HG02852 (cell line): ENCODE measurements around the gene MKLN1.
"Not testable (repeated sequence)": the region's sequence is repeated elsewhere in the genome, so short reads cannot be mapped to it uniquely, and the experiment has no call there.

Experiments used
- ATAC-seq: cut with Tn5 transposase; IDR thresholded peaks from one replicate; pipeline ENCODE4 v1.9.1; 2021; ENCODE audit warnings: mild to moderate bottlenecking, moderate library complexity; ENCODE audit not compliant: unreplicated experiment

Gene MKLN1

GRCh38 chr7:131455546-131455945 lies 127.9 kb downstream of the MKLN1 start:
- no peak for ATAC-seq

- ATAC-seq = no peak
Observed at GRCh38 chr7:131456338-131456737, 128.7 kb downstream of the MKLN1 start.

GRCh38 chr7:131459256-131459655 lies 131.6 kb downstream of the MKLN1 start:
- no peak for ATAC-seq

- no peak for ATAC-seq
Observed at GRCh38 chr7:131462059-131462458, 134.4 kb downstream of the MKLN1 start.

GRCh38 chr7:131462715-131463114 lies 135.0 kb downstream of the MKLN1 start:
- ATAC-seq = not testable (repeated sequence)

- ATAC-seq = no peak
Observed at GRCh38 chr7:131466735-131467365, 139.2 kb downstream of the MKLN1 start.

- ATAC-seq = no peak
Observed at GRCh38 chr7:131467788-131468187, 140.1 kb downstream of the MKLN1 start.

GRCh38 chr7:131471250-131472004 lies 143.8 kb downstream of the MKLN1 start:
- ATAC-seq = no peak

GRCh38 chr7:131476740-131477139 lies 149.1 kb downstream of the MKLN1 start:
- no peak for ATAC-seq

- ATAC-seq = no peak
Observed at GRCh38 chr7:131480384-131481315, 153.0 kb downstream of the MKLN1 start.

GRCh38 chr7:131482800-131483199 lies 155.1 kb downstream of the MKLN1 start:
- no peak for ATAC-seq

- ATAC-seq = no peak
Observed at GRCh38 chr7:131483586-131483985, 155.9 kb downstream of the MKLN1 start.

- no peak for ATAC-seq
Observed at GRCh38 chr7:131486346-131486745, 158.7 kb downstream of the MKLN1 start.

GRCh38 chr7:131487217-131487616 lies 159.5 kb downstream of the MKLN1 start:
- no peak for ATAC-seq

GRCh38 chr7:131488361-131488760 lies 160.7 kb downstream of the MKLN1 start:
- no peak for ATAC-seq

- ATAC-seq = no peak
Observed at GRCh38 chr7:131489196-131489595, 161.5 kb downstream of the MKLN1 start.

GRCh38 chr7:131489881-131490280 lies 162.2 kb downstream of the MKLN1 start:
- no peak for ATAC-seq

- no peak for ATAC-seq
Observed at GRCh38 chr7:131493081-131493480, 165.4 kb downstream of the MKLN1 start.

GRCh38 chr7:131493581-131493980 lies 165.9 kb downstream of the MKLN1 start:
- ATAC-seq = no peak

GRCh38 chr7:131494182-131494581 lies 166.5 kb downstream of the MKLN1 start:
- no peak for ATAC-seq

GRCh38 chr7:131495669-131496498 lies 168.2 kb downstream of the MKLN1 start:
- no peak for ATAC-seq
